Karpas-422 (cell line): ENCODE results near the gene HYAL3. TPM values are rescaled to one million over a fixed set of nuclear protein-coding genes. Genes with fewer than 3 reads are reported as not detected.
"Not testable (repeated sequence)": the region's sequence is repeated elsewhere in the genome, so short reads cannot be mapped to it uniquely, and the experiment has no call there.

Experiments
- DNase-seq: peaks from one replicate; pipeline ENCODE4 v3.0.0-alpha.2; 2015
- H2AFZ ChIP-seq: fragments of 200-600 bp; sonication (generic); 2 replicates; pipeline ENCODE4 v1.6.1; 2014; ENCODE audit warnings: antibody characterized with exemption, low read length, mixed read lengths
- H3K27ac ChIP-seq: fragments of 200-600 bp; sonication (generic); 2 replicates; pipeline ENCODE4 v1.5.1; 2014; ENCODE audit warnings: mild to moderate bottlenecking, low read length, moderate library complexity
- H3K27me3 ChIP-seq: fragments of 200-600 bp; sonication (generic); 2 replicates; pipeline ENCODE4 v1.6.1; 2014; ENCODE audit warnings: low read length, mixed read lengths
- H3K36me3 ChIP-seq: fragments of 200-600 bp; sonication (generic); 2 replicates; pipeline ENCODE4 v1.6.1; 2014; ENCODE audit warnings: low read length, mixed read lengths; ENCODE audit not compliant: insufficient read depth
- H3K4me1 ChIP-seq: fragments of 200-600 bp; sonication (generic); 2 replicates; pipeline ENCODE4 v1.6.1; 2014; ENCODE audit warnings: mild to moderate bottlenecking, low read length, mixed read lengths
- H3K4me2 ChIP-seq: fragments of 200-600 bp; sonication (generic); 2 replicates; pipeline ENCODE4 v1.6.1; 2014; ENCODE audit warnings: low read length, low read depth, mild to moderate bottlenecking; ENCODE audit not compliant: poor library complexity, severe bottlenecking
- H3K4me3 ChIP-seq: fragments of 200-600 bp; sonication (generic); 2 replicates; pipeline ENCODE4 v1.5.1; 2014; ENCODE audit warnings: mild to moderate bottlenecking, antibody characterized with exemption, low read length, mixed read lengths
- H3K79me2 ChIP-seq: fragments of 200-600 bp; sonication (generic); 2 replicates; pipeline ENCODE4 v1.6.1; 2014; ENCODE audit warnings: mild to moderate bottlenecking, low read length, mixed read lengths
- H3K9ac ChIP-seq: fragments of 200-600 bp; sonication (generic); 2 replicates; pipeline ENCODE4 v1.6.0; 2014; ENCODE audit warnings: low read length
- H3K9me2 ChIP-seq: fragments of 200-600 bp; sonication (generic), shearing (Covaris generic); replicated peaks from 2 replicates; pipeline ENCODE4 v1.6.0; 2014; ENCODE audit warnings: mild to moderate bottlenecking, low read length, moderate library complexity; ENCODE audit not compliant: insufficient read depth
- H3K9me3 ChIP-seq: fragments of 300-700, 200-600 bp; sonication (generic); 2 replicates; pipeline ENCODE4 v1.6.1; 2014; ENCODE audit warnings: low read length, mixed read lengths
- H4K20me1 ChIP-seq: fragments of 200-600 bp; sonication (generic); 2 replicates; pipeline ENCODE4 v1.6.1; 2014; ENCODE audit warnings: mild to moderate bottlenecking, antibody characterized with exemption, low read length, low read depth; ENCODE audit not compliant: insufficient read depth
- total RNA-seq: library from RNA; depleted of rRNA; stranded (reverse); fragments of >200 nt; shearing (Covaris generic); gene quantifications from 2 replicates; pipeline ENCODE4 v1.2.3, GENCODE V29; 2014; ENCODE audit warnings: low replicate concordance

Gene HYAL3
- total RNA-seq, 1 experiment from 2014 or later, result 9.3 TPM

GRCh38 chr3:50287262-50287661, 11.9 kb downstream of the HYAL3 start:
- no peak for DNase-seq
- H3K4me3 ChIP-seq, result no peak overlapping the region
- peaks cover 24% of the 10 kb centered on the region for H3K79me2 ChIP-seq
- H3K27me3 ChIP-seq, result no peaks in the 10 kb centered on the region
- H3K9ac ChIP-seq, result no peak overlapping the region
- no peaks in the 10 kb centered on the region for H3K9me3 ChIP-seq
- no peaks in the 10 kb centered on the region for H3K9me2 ChIP-seq
- no peak overlapping the region for H3K4me2 ChIP-seq
- H3K36me3 ChIP-seq, result peaks cover 27% of the 10 kb centered on the region; the same call in 1 of the 2 replicates
- H3K4me1 ChIP-seq, result peaks cover 10% of the 10 kb centered on the region
- H4K20me1 ChIP-seq, result 0 out of 2 replicates have a peak, but pooled peaks cover 4% of the 10 kb centered on the region
- no peak overlapping the region for H3K27ac ChIP-seq
- H2AFZ ChIP-seq, result no peak overlapping the region

- Histone ChIP-seq H3K79me2 (peaks cover 18% of the 10 kb centered on the region), H3K4me1 (peaks cover 10% of the 10 kb centered on the region), H3K27ac (no peak overlapping the region), H3K27me3 (no peaks in the 10 kb centered on the region), H3K9me3 (no peaks in the 10 kb centered on the region), H3K4me2 (no peak overlapping the region), H3K9ac (no peak overlapping the region), H2AFZ (no peak overlapping the region), H3K4me3 (no peak overlapping the region), H3K36me3 (peaks cover 27% of the 10 kb centered on the region; the same call in 1 of the 2 replicates), H4K20me1 (0 out of 2 replicates have a peak, but pooled peaks cover 4% of the 10 kb centered on the region), H3K9me2 (no peaks in the 10 kb centered on the region)
- DNase-seq, result no peak
These were observed 12.6 kb downstream of the HYAL3 start for GRCh38 chr3:50286322-50287227.

- not testable (repeated sequence) for H3K79me2 ChIP-seq, H3K9ac ChIP-seq
These were observed 15.1 kb downstream of the HYAL3 start for GRCh38 chr3:50284121-50284520.

GRCh38 chr3:50279255-50280016, 19.8 kb downstream of the HYAL3 start:
- no peak for DNase-seq
- Histone ChIP-seq H3K27me3 (no peaks in the 10 kb centered on the region), H3K9me3 (no peaks in the 10 kb centered on the region), H4K20me1 (no peaks in the 10 kb centered on the region), H3K36me3 (no peaks in the 10 kb centered on the region), H3K4me3 (no peak overlapping the region), H3K4me1 (no peaks in the 10 kb centered on the region), H3K27ac (no peak overlapping the region), H3K9ac (no peak overlapping the region), H3K9me2 (no peaks in the 10 kb centered on the region), H3K79me2 (no peaks in the 10 kb centered on the region), H2AFZ (no peak overlapping the region), H3K4me2 (no peak overlapping the region)

More at GRCh38 chr3:50284121-50284520, 15.1 kb downstream of the HYAL3 start:
- not testable (repeated sequence) for H4K20me1 ChIP-seq, H3K4me1 ChIP-seq, H3K27me3 ChIP-seq, H2AFZ ChIP-seq, H3K27ac ChIP-seq, H3K9me2 ChIP-seq, DNase-seq, H3K4me2 ChIP-seq, H3K4me3 ChIP-seq, H3K9me3 ChIP-seq
- H3K36me3 ChIP-seq, result peaks cover 15% of the 10 kb centered on the region; the same call in 1 of the 2 replicates

GRCh38 chr3:50278880-50279224, 20.4 kb downstream of the HYAL3 start, which contains the start of gene LSMEM2:
Gene LSMEM2 (plus strand): TSS chr3:50279087. CDS start chr3:50279114, 27 bp downstream.
- Histone ChIP-seq H3K79me2 (no peaks in the 10 kb centered on the region), H3K9me3 (no peaks in the 10 kb centered on the region), H3K4me3 (no peak within 1 kb of the TSS), H3K27ac (no peak within 1 kb of the TSS), H3K9ac (no peak within 1 kb of the TSS), H4K20me1 (no peaks in the 10 kb centered on the region), H3K36me3 (no peaks in the 10 kb centered on the region), H3K4me2 (no peak within 1 kb of the TSS), H2AFZ (no peak within 1 kb of the TSS), H3K4me1 (no peaks in the 10 kb centered on the region), H3K9me2 (no peaks in the 10 kb centered on the region), H3K27me3 (no peaks in the 10 kb centered on the region)
- DNase-seq, result no peak

- no peaks in the 10 kb centered on the region for H3K9me3 ChIP-seq
- no peaks in the 10 kb centered on the region for H3K79me2 ChIP-seq
- no peaks in the 10 kb centered on the region for H3K36me3 ChIP-seq
- H3K4me2 ChIP-seq, result no peak overlapping the region
- no peaks in the 10 kb centered on the region for H3K9me2 ChIP-seq
- no peaks in the 10 kb centered on the region for H4K20me1 ChIP-seq
- H3K4me1 ChIP-seq, result no peaks in the 10 kb centered on the region
- no peak overlapping the region for H3K27ac ChIP-seq
- no peak overlapping the region for H3K9ac ChIP-seq
- H2AFZ ChIP-seq, result no peak overlapping the region
- no peak for DNase-seq
- H3K27me3 ChIP-seq, result no peaks in the 10 kb centered on the region
- no peak overlapping the region for H3K4me3 ChIP-seq
These were observed 20.9 kb downstream of the HYAL3 start for GRCh38 chr3:50278123-50278879.

- no peak for DNase-seq
- H3K9me3 ChIP-seq, result no peaks in the 10 kb centered on the region
- H3K27ac ChIP-seq, result no peak overlapping the region
- H3K27me3 ChIP-seq, result no peaks in the 10 kb centered on the region
- no peaks in the 10 kb centered on the region for H3K79me2 ChIP-seq
- no peak overlapping the region for H2AFZ ChIP-seq
- no peak overlapping the region for H3K4me2 ChIP-seq
- H3K4me1 ChIP-seq, result peaks cover 3% of the 10 kb centered on the region
- no peaks in the 10 kb centered on the region for H3K36me3 ChIP-seq
- no peak overlapping the region for H3K4me3 ChIP-seq
- H4K20me1 ChIP-seq, result no peaks in the 10 kb centered on the region
- no peaks in the 10 kb centered on the region for H3K9me2 ChIP-seq
- no peak overlapping the region for H3K9ac ChIP-seq
These were observed 22.5 kb downstream of the HYAL3 start for GRCh38 chr3:50276762-50277101.
